MCF 10A (cell line): ENCODE measurements around the gene INS. TPM values are rescaled to one million over a fixed set of nuclear protein-coding genes. Genes with fewer than 3 reads are reported as not detected.

ENCODE experiments used
- BruUV-seq: library from RNA; stranded (reverse); fragments of 400-500 nt; replicated peaks from 2 replicates; lab custom pipeline; 2021; lab: Mats Ljungman, UMichigan
- CTCF ChIA-PET: fragments of 300-600 bp; sonication (Branson Sonifier 250); formaldehyde crosslinking; extraction: SDS; loops from one replicate; lab custom pipeline; 2021; ENCODE audit warnings: antibody characterized with exemption, inconsistent platforms; lab: Yijun Ruan, JAX
- POLR2A ChIA-PET: fragments of 300-600, 350-650 bp; sonication (Branson Sonifier 250); formaldehyde crosslinking; extraction: SDS; loops from one replicate; lab custom pipeline; 2020; ENCODE audit warnings: antibody characterized with exemption, inconsistent platforms; lab: Yijun Ruan, JAX
- DNase-seq: peaks from one replicate; pipeline ENCODE4 v3.0.0-alpha.2; 2018; ENCODE audit not compliant: unreplicated experiment
- H3K27ac Mint-ChIP-seq: one replicate; pipeline ENCODE4 v1.8.0; 2022; ENCODE audit warnings: mild to moderate bottlenecking, low read depth, mixed read lengths; ENCODE audit not compliant: unreplicated experiment
- H3K27me3 Mint-ChIP-seq: one replicate; pipeline ENCODE4 v1.8.0; 2022; ENCODE audit warnings: mixed read lengths; ENCODE audit not compliant: insufficient read depth, unreplicated experiment
- H3K36me3 Mint-ChIP-seq: one replicate; pipeline ENCODE4 v1.8.0; 2022; ENCODE audit warnings: mild to moderate bottlenecking, moderate library complexity, mixed read lengths; ENCODE audit not compliant: insufficient read depth, unreplicated experiment
- H3K4me1 Mint-ChIP-seq: one replicate; pipeline ENCODE4 v1.8.0; 2022; ENCODE audit warnings: mixed read lengths; ENCODE audit not compliant: insufficient read depth, unreplicated experiment
- H3K4me3 Mint-ChIP-seq: one replicate; pipeline ENCODE4 v1.8.0; 2022; ENCODE audit warnings: mild to moderate bottlenecking, moderate library complexity, mixed read lengths; ENCODE audit not compliant: unreplicated experiment
- H3K9me3 Mint-ChIP-seq: one replicate; pipeline ENCODE4 v1.8.0; 2022; ENCODE audit warnings: mixed read lengths; ENCODE audit not compliant: unreplicated experiment
- CTCF ChIP-seq: fragments of 200-600 bp; IDR thresholded peaks from one replicate; pipeline ENCODE4 v1.8.0; 2022; ENCODE audit warnings: antibody characterized with exemption, mild to moderate bottlenecking; ENCODE audit not compliant: unreplicated experiment
- intact Hi-C: fragments of 100-400 bp; cut with micrococcal nuclease; formaldehyde crosslinking; loops from 2 replicates; pipeline ENCODE4 v1.14.1; 2022
- total RNA-seq: library from RNA; stranded (reverse); gene quantifications from 2 replicates; pipeline ENCODE4 v1.2.3, GENCODE V29; 2022

The INS gene
- total RNA-seq, 1 experiment from 2014 or later: not detected

- BruUV-seq: no TSS peak
- no peak overlapping the region for H3K4me3 Mint-ChIP-seq
- peaks cover 10% of the 10 kb centered on the region for H3K36me3 Mint-ChIP-seq
- DNase-seq: no peak
- no peak overlapping the region for H3K27ac Mint-ChIP-seq
- TF ChIP-seq CTCF: no peak
- intact Hi-C loops: no loop called here
- H3K9me3 Mint-ChIP-seq: no peaks in the 10 kb centered on the region
- ChIA-PET POLR2A (no interaction called here), CTCF (interaction anchor here (0.6 to 2.1 kb wide), 5 partner anchors 15 to 1520 kb away, joined by 3 to 7 read pairs (median 4); no protein-coding TSS in a partner anchor)
- H3K4me1 Mint-ChIP-seq: no peaks in the 10 kb centered on the region
- peaks cover 73% of the 10 kb centered on the region for H3K27me3 Mint-ChIP-seq
These were observed 26.7 kb downstream of the INS start for GRCh38 chr11:2134022-2135010.

GRCh38 chr11:2133241-2134021, 27.6 kb downstream of the INS start:
- intact Hi-C loops: no loop called here
- Mint-ChIP-seq H3K9me3 (no peaks in the 10 kb centered on the region), H3K4me1 (no peaks in the 10 kb centered on the region), H3K27me3 (peaks cover 77% of the 10 kb centered on the region), H3K36me3 (peaks cover 13% of the 10 kb centered on the region), H3K4me3 (no peak overlapping the region), H3K27ac (no peak overlapping the region)
- no TSS peak for BruUV-seq
- no peak for TF ChIP-seq CTCF
- POLR2A ChIA-PET: no interaction called here
- DNase-seq: no peak
- CTCF ChIA-PET: interaction anchor here (0.6 to 2.1 kb wide), 5 partner anchors 16 to 1520 kb away, joined by 3 to 7 read pairs (median 4); no protein-coding TSS in a partner anchor

- POLR2A ChIA-PET: no interaction called here
These were observed 28.2 kb downstream of the INS start for GRCh38 chr11:2132874-2133240.

More at GRCh38 chr11:2132874-2133240, 28.2 kb downstream of the INS start:
- BruUV-seq: no TSS peak
- Mint-ChIP-seq H3K9me3 (no peaks in the 10 kb centered on the region), H3K27me3 (peaks cover 73% of the 10 kb centered on the region), H3K27ac (no peak overlapping the region), H3K4me1 (no peaks in the 10 kb centered on the region), H3K4me3 (no peak overlapping the region), H3K36me3 (peaks cover 13% of the 10 kb centered on the region)
- intact Hi-C loops: no loop called here
- CTCF ChIA-PET: interaction anchor here (2.1 kb wide), 1 partner anchor 19 kb away, joined by 7 read pairs; no protein-coding TSS in a partner anchor
- TF ChIP-seq CTCF: no peak
- no peak for DNase-seq
